Smooth muscle cell of the brain vasculature (primary cell): ENCODE data around the gene KRTAP22-2.

ENCODE experiments used
- DNase-seq: peaks from one replicate; pipeline ENCODE4 v3.0.0-alpha.2; 2012; ENCODE audit warnings: low read depth, low spot score

KRTAP22-2 gene

GRCh38 chr21:30563072-30563471 is 27.1 kb downstream of the KRTAP22-2 start:
- DNase-seq = no peak

- DNase-seq = no peak
Observed at GRCh38 chr21:30561957-30562356, 28.2 kb downstream of the KRTAP22-2 start.

- no peak for DNase-seq
Observed at GRCh38 chr21:30561264-30561895, 28.8 kb downstream of the KRTAP22-2 start, which contains the start of gene KRTAP19-7. Gene KRTAP19-7, minus strand, starts transcription at chr21:30561314. Its CDS starts 25 bp downstream, at chr21:30561289.

- no peak for DNase-seq
Observed at GRCh38 chr21:30555095-30555494, 35.1 kb downstream of the KRTAP22-2 start.

GRCh38 chr21:30552782-30553181 is 37.4 kb downstream of the KRTAP22-2 start:
- no peak for DNase-seq

- DNase-seq = no peak
Observed at GRCh38 chr21:30541764-30542163, 48.4 kb downstream of the KRTAP22-2 start, which contains the start of gene KRTAP19-6. Gene KRTAP19-6, minus strand, starts transcription at chr21:30541864. Its CDS starts 31 bp downstream, at chr21:30541833.
